ENCODE data around the gene MCTP1. TPM values are rescaled to one million over a fixed set of nuclear protein-coding genes. Genes with fewer than 3 reads are reported as not detected.

The MCTP1 gene
- polyA plus RNA-seq, 3 donors: 34.4 to 72.9 (median 55.5) TPM

GRCh38 chr5:94969174-94969573, 315.7 kb downstream of the MCTP1 start:
- Histone ChIP-seq H3K27ac (ENCODE audit: low read depth in 1 of 2, low read length in 2 of 2) (no peak overlapping the region), H3K79me2 (ENCODE audit: insufficient read depth, low read length) (peaks cover 21% of the 10 kb centered on the region), H3K4me3 (replicated peaks in 1 of 3; ENCODE audit: low read depth in 2 of 3, low read length in 3 of 3) (no peak overlapping the region), H3K36me3 (replicated peaks in 1 of 2; ENCODE audit: control insufficient read depth in 1 of 2, insufficient read depth in 2 of 2, low read length in 2 of 2) (peaks cover 0 to 9% of the 10 kb centered on the region in 2 donors), H3K9me3 (replicated peaks in 1 of 2; ENCODE audit: control insufficient read depth in 1 of 2, insufficient read depth in 1 of 2, low read length in 2 of 2) (peaks cover 0 to 3% of the 10 kb centered on the region in 2 donors), H2AFZ (ENCODE audit: insufficient read depth, low read depth, low read length, poor library complexity, severe bottlenecking) (no peak overlapping the region), H3K27me3 (ENCODE audit: control insufficient read depth in 2 of 2, insufficient read depth in 2 of 2, low read length in 2 of 2) (no peaks in the 10 kb centered on the region), H4K20me1 (ENCODE audit: insufficient read depth, low read length) (peaks cover 81% of the 10 kb centered on the region), H3K4me1 (ENCODE audit: control insufficient read depth in 1 of 2, insufficient read depth in 2 of 2, low read length in 2 of 2) (no peaks in the 10 kb centered on the region), H3K4me2 (replicated peaks; ENCODE audit: extremely low read depth, low read length, poor library complexity, severe bottlenecking) (no peak overlapping the region), H3K9ac (ENCODE audit: insufficient read depth, low read length, poor library complexity, severe bottlenecking) (no peak overlapping the region)
- H3K4me3 Mint-ChIP-seq: no peak overlapping the region
- H3K27ac Mint-ChIP-seq: peak overlapping the region in 6 of 7 donors; percentile 11 to 82 (median 26)
- peaks cover 2% of the 10 kb centered on the region for H3K4me1 Mint-ChIP-seq
- no CpG with 5 or more reads among the region's 3 CpGs for WGBS (ENCODE audit: insufficient coverage)
- H3K27me3 Mint-ChIP-seq (ENCODE audit: low read depth in 3 of 3): no peaks in the 10 kb centered on the region
- intact Hi-C loops (cut with micrococcal nuclease): loop anchor here (5.0 kb wide), 1 partner anchor 293 kb away; no protein-coding TSS in a partner anchor
- no peak for DNase-seq
- H3K9me3 Mint-ChIP-seq: peaks cover 0 to 11% (median 5%) of the 10 kb centered on the region in 7 donors
- TF ChIP-seq, protein P1, sequence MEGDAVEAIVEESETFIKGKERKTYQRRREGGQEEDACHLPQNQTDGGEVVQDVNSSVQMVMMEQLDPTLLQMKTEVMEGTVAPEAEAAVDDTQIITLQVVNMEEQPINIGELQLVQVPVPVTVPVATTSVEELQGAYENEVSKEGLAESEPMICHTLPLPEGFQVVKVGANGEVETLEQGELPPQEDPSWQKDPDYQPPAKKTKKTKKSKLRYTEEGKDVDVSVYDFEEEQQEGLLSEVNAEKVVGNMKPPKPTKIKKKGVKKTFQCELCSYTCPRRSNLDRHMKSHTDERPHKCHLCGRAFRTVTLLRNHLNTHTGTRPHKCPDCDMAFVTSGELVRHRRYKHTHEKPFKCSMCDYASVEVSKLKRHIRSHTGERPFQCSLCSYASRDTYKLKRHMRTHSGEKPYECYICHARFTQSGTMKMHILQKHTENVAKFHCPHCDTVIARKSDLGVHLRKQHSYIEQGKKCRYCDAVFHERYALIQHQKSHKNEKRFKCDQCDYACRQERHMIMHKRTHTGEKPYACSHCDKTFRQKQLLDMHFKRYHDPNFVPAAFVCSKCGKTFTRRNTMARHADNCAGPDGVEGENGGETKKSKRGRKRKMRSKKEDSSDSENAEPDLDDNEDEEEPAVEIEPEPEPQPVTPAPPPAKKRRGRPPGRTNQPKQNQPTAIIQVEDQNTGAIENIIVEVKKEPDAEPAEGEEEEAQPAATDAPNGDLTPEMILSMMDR (IDR thresholded peaks at IDR 0.05): no peak
- H3K36me3 Mint-ChIP-seq: peaks cover 4 to 19% of the 10 kb centered on the region in 2 donors

- no CpG with 5 or more reads among the region's 5 CpGs for WGBS (ENCODE audit: insufficient coverage)
Measured at GRCh38 chr5:94968507-94969095, 316.3 kb downstream of the MCTP1 start.

More at GRCh38 chr5:94968507-94969095, 316.3 kb downstream of the MCTP1 start:
- no peaks in the 10 kb centered on the region for H3K27me3 Mint-ChIP-seq (ENCODE audit: low read depth in 3 of 3)
- Histone ChIP-seq H3K4me2 (replicated peaks; ENCODE audit: extremely low read depth, low read length, poor library complexity, severe bottlenecking) (no peak overlapping the region), H3K27ac (ENCODE audit: low read depth in 1 of 2, low read length in 2 of 2) (no peak overlapping the region), H3K27me3 (ENCODE audit: control insufficient read depth in 2 of 2, insufficient read depth in 2 of 2, low read length in 2 of 2) (no peaks in the 10 kb centered on the region), H3K79me2 (ENCODE audit: insufficient read depth, low read length) (peaks cover 21% of the 10 kb centered on the region), H2AFZ (ENCODE audit: insufficient read depth, low read depth, low read length, poor library complexity, severe bottlenecking) (no peak overlapping the region), H4K20me1 (ENCODE audit: insufficient read depth, low read length) (peaks cover 81% of the 10 kb centered on the region), H3K9ac (ENCODE audit: insufficient read depth, low read length, poor library complexity, severe bottlenecking) (no peak overlapping the region), H3K36me3 (replicated peaks in 1 of 2; ENCODE audit: control insufficient read depth in 1 of 2, insufficient read depth in 2 of 2, low read length in 2 of 2) (peaks cover 0 to 9% of the 10 kb centered on the region in 2 donors), H3K4me3 (replicated peaks in 1 of 3; ENCODE audit: low read depth in 2 of 3, low read length in 3 of 3) (no peak overlapping the region), H3K9me3 (replicated peaks in 1 of 2; ENCODE audit: control insufficient read depth in 1 of 2, insufficient read depth in 1 of 2, low read length in 2 of 2) (peaks cover 0 to 3% of the 10 kb centered on the region in 2 donors), H3K4me1 (ENCODE audit: control insufficient read depth in 1 of 2, insufficient read depth in 2 of 2, low read length in 2 of 2) (no peaks in the 10 kb centered on the region)
- TF ChIP-seq, protein P1 (IDR thresholded peaks at IDR 0.05): peak; percentile 85
- H3K4me3 Mint-ChIP-seq: no peak overlapping the region
- peaks cover 2% of the 10 kb centered on the region for H3K4me1 Mint-ChIP-seq
- peaks cover 6 to 21% of the 10 kb centered on the region in 2 donors for H3K36me3 Mint-ChIP-seq
- peak overlapping the region in 2 of 7 donors; percentile 19 to 73 for H3K27ac Mint-ChIP-seq
- peaks cover 0 to 11% (median 5%) of the 10 kb centered on the region in 7 donors for H3K9me3 Mint-ChIP-seq
- DNase-seq: peak; percentile 48 to 74 (median 65)
- intact Hi-C loops (cut with micrococcal nuclease): loop anchor here (5.0 kb wide), 1 partner anchor 294 kb away; no protein-coding TSS in a partner anchor
